HUDEP-2 (cell line): ENCODE measurements around the gene SERTAD2.
A peak's percentile ranks its signal among the peaks of the same experiment; 100 is the strongest.

Source experiments
- DNase-seq, 76 experiments: peaks; one replicate each; lab custom pipeline; 2025; ENCODE audit not compliant: unreplicated experiment in 76 of 76; lab: John Stamatoyannopoulos, UW

Gene SERTAD2

DNA sequence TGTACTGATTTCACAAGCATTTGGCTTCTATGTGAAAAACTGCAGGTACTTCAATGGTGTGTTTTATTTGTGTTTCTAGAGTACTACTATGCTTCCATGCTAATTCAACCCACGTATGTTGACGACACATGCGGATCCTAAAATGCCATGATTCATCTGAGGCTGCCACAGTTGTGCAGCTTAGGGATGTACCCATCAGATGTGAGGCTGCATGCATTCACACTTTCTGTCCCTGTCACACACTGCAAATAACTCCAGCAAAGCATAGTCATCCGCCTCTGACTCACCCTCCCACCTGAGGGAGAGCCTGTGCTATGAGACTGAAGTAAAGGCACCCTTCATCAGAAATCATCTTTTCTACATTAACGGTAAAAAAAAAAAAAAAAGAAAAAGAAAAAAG lies 22.1 kb upstream of the SERTAD2 start:
- no peak for DNase-seq

- DNase-seq = no peak
Observed at GRCh38 chr2:64672708-64673107, 19.0 kb upstream of the SERTAD2 start.

- no peak for DNase-seq
Observed at GRCh38 chr2:64670047-64670446, 16.3 kb upstream of the SERTAD2 start.

DNA sequence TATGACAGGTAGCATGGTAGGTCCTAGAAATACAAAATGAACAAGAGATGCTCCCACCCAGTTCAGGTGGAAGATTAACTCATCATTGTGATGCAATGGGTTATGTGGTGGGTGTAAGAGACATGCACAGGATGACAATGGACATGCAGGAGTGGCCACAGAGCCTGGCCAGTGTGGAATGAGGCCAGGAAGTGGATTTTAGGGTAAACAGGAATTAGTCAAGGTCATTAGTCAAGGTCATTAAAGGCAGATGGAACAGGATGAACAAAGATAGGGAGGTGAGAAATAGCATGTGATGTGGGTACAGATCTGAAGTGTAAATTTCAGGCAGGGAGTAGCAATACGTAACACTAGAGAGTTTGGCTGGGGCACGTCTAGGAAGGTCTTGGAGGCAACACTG lies 15.6 kb upstream of the SERTAD2 start:
- no peak for DNase-seq

DNA sequence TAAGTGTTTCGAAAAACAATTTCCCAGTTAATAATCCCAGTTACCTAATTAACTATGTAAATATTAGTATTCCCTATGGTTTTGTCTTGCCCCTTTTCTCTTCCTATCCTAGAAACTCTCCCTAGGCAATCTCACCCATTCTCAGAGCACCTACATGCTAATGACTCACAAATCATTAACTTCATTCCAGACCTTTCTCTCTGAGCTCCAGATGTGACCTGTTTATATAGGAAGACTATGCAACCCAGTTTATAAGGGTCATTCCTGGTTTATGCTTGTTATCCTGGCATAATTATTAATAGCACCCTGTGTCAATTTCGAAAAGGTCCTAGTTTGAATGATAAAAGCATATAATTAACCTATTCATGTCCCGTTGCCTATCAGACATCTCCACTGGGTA lies 14.8 kb upstream of the SERTAD2 start:
- no peak for DNase-seq

- DNase-seq = no peak
Observed at GRCh38 chr2:64667535-64667934, 13.8 kb upstream of the SERTAD2 start.

DNA sequence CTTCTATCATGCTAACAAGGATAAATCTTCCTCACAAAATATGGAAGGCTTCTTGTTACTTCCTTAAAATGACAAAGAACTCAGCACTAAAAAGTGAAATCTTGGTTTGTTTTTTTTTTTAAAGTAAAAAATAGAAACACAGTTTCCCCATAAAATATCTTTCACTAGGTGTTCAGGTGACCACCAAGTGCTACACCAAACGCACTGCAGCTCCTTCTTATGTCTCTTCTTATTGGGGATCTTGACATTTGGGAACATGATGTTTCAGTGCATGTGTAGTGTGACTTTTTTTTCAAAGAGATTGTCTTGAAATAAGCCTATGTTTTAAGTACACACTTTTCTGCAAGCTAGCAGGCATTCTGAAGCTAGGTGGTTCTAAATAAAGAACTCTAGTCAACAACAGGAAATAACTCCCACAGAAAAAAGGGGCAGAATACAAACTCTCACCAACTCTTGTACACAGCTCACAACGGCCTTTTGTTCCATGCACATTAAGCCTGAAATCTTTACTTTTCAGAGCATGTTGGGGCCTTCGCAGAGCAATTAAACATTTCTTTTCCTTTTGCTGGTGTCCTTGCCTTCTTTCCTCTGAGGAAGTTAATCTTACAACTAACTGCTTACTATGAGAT lies 13.2 kb upstream of the SERTAD2 start:
- DNase-seq = no peak

DNA sequence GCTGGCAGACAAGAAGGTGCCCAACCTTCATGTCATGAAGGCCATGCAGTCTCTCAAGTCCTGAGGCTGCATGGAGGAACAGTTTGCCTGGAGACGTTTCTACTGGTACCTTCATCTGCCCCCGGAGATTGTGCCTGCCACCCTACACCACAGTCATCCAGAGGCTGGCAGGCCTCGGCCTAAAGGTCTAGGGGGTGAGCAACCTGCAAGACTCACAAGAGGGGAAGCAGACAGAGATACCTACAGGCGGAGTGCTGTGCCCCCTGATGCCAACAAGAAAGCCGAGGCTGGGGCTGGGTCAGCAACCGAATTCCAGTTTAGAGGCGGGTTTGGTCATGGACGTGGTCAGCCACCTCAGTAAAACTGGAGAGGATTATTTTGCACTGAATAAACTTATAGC lies 12.0 kb upstream of the SERTAD2 start:
- DNase-seq = no peak

DNA sequence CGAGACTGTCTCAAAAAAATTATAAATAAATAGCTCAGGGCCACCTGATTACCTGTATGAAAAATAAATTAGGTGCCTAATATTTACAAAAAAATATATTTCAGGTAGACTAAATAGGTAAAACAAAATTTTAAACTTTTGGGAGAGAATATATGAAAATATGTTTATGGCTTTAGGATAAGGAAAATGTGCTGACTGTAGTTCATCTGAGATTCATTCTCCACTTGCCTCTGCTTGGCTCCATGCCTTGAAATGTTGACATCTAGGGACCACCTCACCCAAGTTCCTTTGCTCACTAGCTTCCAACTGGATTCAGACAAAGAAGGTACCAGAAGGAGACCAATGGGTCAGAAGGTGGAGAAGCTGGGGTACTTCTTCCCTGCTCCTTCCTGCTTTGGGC lies 9.7 kb upstream of the SERTAD2 start:
- DNase-seq = no peak

GRCh38 chr2:64661741-64662169 lies 8.0 kb upstream of the SERTAD2 start:
- no peak for DNase-seq

GRCh38 chr2:64659252-64659651 lies 5.5 kb upstream of the SERTAD2 start:
- DNase-seq = no peak

GRCh38 chr2:64658269-64658668 lies 4.6 kb upstream of the SERTAD2 start:
- no peak for DNase-seq

GRCh38 chr2:64657411-64657810 lies 3.7 kb upstream of the SERTAD2 start:
- no peak for DNase-seq

DNA sequence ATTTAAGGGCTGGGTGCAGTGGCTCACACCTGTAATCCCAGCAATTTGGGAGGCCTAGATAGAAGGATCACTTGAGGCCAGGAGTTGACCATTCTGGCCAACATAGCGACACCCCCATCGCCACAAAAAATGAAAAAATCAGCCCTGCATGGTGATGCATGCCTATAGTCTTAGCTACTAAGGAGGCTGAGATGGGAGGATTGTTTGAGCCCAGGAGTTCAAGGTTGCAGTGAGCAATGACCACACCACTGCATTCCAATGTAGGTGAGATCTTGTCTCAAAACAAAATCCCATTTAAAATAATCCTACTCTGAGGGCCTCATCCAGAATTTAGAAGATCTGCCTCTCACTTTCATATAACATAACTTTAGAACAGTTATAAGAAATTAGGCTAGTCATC lies 2.7 kb upstream of the SERTAD2 start:
- DNase-seq = no peak

DNA sequence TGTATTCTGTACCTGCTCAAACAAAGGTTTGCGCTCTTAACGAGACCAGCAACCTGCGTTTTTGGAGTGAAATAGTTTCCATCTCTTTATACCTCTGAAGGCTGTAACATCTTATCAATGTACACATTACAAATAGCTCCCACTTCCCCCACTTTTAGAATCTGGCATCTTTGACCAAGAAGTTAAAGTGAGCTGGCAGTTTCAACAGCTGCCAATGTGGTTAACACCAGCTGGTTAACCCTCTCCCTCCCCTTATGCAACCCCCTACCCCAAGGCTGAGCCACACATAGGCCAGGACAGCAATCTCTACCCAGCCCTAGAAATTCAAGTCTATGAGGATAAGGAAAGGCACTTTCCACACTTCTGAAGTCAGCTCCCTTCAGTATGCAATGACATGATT lies 2.2 kb upstream of the SERTAD2 start:
- no peak for DNase-seq

GRCh38 chr2:64655018-64655664 lies 1.4 kb upstream of the SERTAD2 start:
- DNase-seq = peak in 12 of 76 experiments; percentile 6 to 35 (median 10)

DNA sequence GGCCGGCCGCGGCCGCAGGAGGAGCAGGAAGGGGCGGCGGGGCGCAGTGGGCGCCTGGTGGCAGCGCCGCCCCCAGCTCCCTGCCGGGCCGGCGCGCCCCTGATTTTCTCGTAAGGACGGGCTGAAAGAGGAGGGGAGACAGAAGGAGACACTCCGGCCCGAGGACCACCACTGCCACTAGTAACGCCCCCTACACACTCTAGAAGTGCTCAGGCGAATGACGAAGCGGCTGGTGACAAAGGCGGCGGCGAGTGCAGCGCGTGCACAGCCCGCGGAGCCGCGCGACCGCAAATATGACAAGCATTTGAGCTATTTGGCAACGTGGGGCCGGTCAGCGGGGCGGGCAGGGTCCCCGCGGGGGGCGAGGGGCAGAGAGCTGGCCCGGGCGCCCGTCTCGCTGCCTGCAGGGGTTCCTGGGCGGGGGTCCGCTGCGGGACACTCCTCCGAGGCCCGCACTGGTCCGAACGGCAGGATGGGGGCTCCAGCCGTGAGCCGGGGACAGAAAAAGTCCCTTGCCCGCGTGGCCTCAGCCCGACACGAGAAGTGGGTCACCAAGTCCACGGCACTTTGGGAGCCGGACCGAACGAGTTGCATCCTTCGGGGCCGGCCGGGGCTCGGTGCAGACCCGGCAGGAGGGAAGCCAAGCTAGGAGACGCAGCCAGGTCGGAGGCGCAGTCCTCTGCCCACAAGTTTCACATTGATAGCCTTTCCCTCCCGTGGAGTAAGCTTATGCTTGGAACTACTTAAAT lies 524 bp upstream of the SERTAD2 start:
- peak in 68 of 76 experiments; percentile 10 to 82 (median 62) for DNase-seq

- peak in 26 of 76 experiments; percentile 5 to 52 (median 28) for DNase-seq
Observed at GRCh38 chr2:64652231-64653108, 1.2 kb downstream of the SERTAD2 start.

DNA sequence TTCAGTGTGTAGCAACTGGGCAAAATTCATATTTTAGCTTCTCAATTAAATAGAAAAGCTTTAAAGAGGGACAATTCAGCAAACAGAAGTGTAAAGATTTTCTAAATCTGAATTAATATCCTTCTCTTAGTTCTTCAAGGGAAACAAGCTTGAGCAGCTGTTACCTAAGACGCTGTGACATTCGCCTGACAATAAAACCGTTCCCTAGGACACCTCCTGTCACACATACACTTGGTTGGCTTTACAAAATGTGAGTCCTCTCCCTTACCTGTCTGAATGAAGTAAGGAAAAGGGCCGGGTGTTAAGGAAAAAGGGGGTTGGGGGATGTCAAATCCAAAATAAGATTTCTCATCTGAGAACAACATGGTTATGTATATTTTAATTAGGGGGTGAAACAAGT lies 2.1 kb downstream of the SERTAD2 start:
- DNase-seq = no peak

DNA sequence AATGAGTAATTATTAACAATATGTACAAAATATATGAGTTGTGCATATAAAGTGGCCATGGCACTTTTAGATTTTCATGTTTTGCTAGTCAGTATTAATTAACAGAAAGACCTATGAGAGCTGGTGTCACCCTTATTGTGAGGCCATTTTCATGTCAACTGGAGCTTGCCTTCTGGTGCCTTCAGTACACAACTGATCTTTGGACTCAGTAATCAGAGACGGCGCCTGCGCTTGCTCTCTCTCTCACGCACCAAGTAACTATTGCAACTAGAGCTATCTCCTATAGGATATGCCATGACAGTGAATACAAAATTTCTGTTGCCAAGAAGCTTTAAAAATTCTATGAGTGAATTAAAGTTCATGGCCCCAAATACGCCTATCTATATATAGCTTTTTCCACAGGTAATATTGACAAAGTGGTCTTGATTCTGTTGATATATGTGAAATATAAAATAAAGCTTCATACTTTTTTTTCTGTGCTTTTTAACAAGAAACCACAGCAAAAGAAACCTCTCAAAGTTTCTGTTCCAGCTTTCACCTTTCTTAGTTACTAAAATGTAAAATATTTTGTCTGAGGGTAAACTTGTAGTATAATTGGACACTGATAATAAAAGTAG lies 2.9 kb downstream of the SERTAD2 start:
- DNase-seq = peak in 1 of 76 experiments; percentile 11
